HepG2 (cell line): Measurements from ENCODE around the gene ADARB1. TPM values are rescaled to one million over a fixed set of nuclear protein-coding genes. Genes with fewer than 3 reads are reported as not detected.

Experiments
- ATAC-seq: fragments of 200-7000 bp; cut with Tn5 transposase; 3 replicates; pipeline ENCODE4 v1.9.1; 2020; ENCODE audit warnings: mild to moderate bottlenecking, moderate library complexity
- BruUV-seq: library from RNA; stranded (reverse); fragments of 400-500 nt; replicated peaks from 2 replicates; lab custom pipeline; 2021; lab: Mats Ljungman, UMichigan
- CTCF ChIA-PET: fragments of 300-600 bp; formaldehyde crosslinking; extraction: SDS; loops from one replicate; lab custom pipeline; 2021; ENCODE audit warnings: low total read pairs, inconsistent platforms, low intra/inter-chr PET ratio; lab: Yijun Ruan, JAX
- POLR2A ChIA-PET: fragments of 350-600 bp; sonication (Branson Sonifier 250); formaldehyde crosslinking; loops from one replicate; lab custom pipeline; 2020; ENCODE audit warnings: antibody characterized with exemption, inconsistent platforms; lab: Yijun Ruan, JAX
- DNase-seq: peaks from one replicate; pipeline ENCODE4 v3.0.0-alpha.2; 2015; ENCODE audit warnings: low spot score
- FAIRE-seq: peaks from 3 replicates; lab custom pipeline; 2011; peaks lifted over from hg19 to GRCh38; lab: Jason Lieb, UNC
- H2AFZ ChIP-seq: one replicate; pipeline ENCODE4 v1.6.1; 2011; ENCODE audit warnings: low read length, inconsistent platforms
- H3K27ac ChIP-seq: fragments of 300-600 bp; 3 replicates; pipeline ENCODE4 v1.8.0; 2011; ENCODE audit warnings: mixed run types, mild to moderate bottlenecking, mixed read lengths, low read length, inconsistent platforms; ENCODE audit not compliant: insufficient read depth; ENCODE audit errors: extremely low read length
- H3K27me3 ChIP-seq, 2 experiments: fragments of 200-600 bp in 1 of 2; 2 replicates in 1 of 2; 3 replicates in 1 of 2; pipeline versions ENCODE4 v1.6.0 to v1.8.0; 2011; ENCODE audit warnings: low read length in 2 of 2, mild to moderate bottlenecking in 2 of 2, moderate library complexity in 2 of 2, inconsistent platforms in 1 of 2; ENCODE audit not compliant: insufficient read depth in 2 of 2, control insufficient read depth in 1 of 2
- H3K36me3 ChIP-seq, 2 experiments: fragments of 200-600 bp in 1 of 2; replicated peaks in 1 of 2; 2 replicates in 1 of 2; 3 replicates in 1 of 2; pipeline versions ENCODE4 v1.5.1 to v1.8.0; 2011; ENCODE audit warnings: low read length in 2 of 2, inconsistent platforms in 1 of 2; ENCODE audit not compliant: insufficient read depth in 2 of 2, control insufficient read depth in 1 of 2
- H3K4me1 ChIP-seq: 2 replicates; pipeline ENCODE4 v1.5.1; 2012; ENCODE audit warnings: low read length, inconsistent platforms; ENCODE audit not compliant: insufficient read depth
- H3K4me2 ChIP-seq: 2 replicates; pipeline ENCODE4 v1.6.0; 2011; ENCODE audit warnings: low read depth, low read length, inconsistent platforms
- H3K4me3 ChIP-seq, 3 experiments: fragments of 200-600 bp in 1 of 3; sonication (generic), shearing (Covaris generic) in 1 of 3; replicated peaks in 1 of 3; 2 replicates each; pipeline ENCODE4 v1.5.1; 2011 to 2016; ENCODE audit warnings: low read length in 3 of 3, inconsistent platforms in 2 of 3, low read depth in 2 of 3, mild to moderate bottlenecking in 2 of 3, control low read depth in 1 of 3, mixed read lengths in 1 of 3; ENCODE audit not compliant: insufficient read depth in 1 of 3
- H3K79me2 ChIP-seq: one replicate; pipeline ENCODE4 v1.6.1; 2011; ENCODE audit warnings: low read length, inconsistent platforms; ENCODE audit not compliant: insufficient read depth
- H3K9ac ChIP-seq: 2 replicates; pipeline ENCODE4 v1.6.0; 2011; ENCODE audit warnings: mild to moderate bottlenecking, low read depth, low read length, inconsistent platforms; ENCODE audit not compliant: insufficient read depth
- H3K9me3 ChIP-seq: 2 replicates; pipeline ENCODE4 v1.5.1; 2012; ENCODE audit warnings: mild to moderate bottlenecking, low read length
- H4K20me1 ChIP-seq: 2 replicates; pipeline ENCODE4 v1.6.0; 2011; ENCODE audit warnings: inconsistent platforms, mild to moderate bottlenecking, low read length, moderate library complexity; ENCODE audit not compliant: insufficient read depth
- HES4 ChIP-seq: sonication (generic); formaldehyde crosslinking; IDR thresholded peaks from 2 replicates; pipeline ENCODE4 v1.9.0; 2021; ENCODE audit warnings: mild to moderate bottlenecking, missing genetic modification reagents, borderline replicate concordance
- MXD4 ChIP-seq: IDR thresholded peaks from 2 replicates; pipeline ENCODE4 v1.6.1; 2016; ENCODE audit warnings: mild to moderate bottlenecking, missing biosample characterization, missing genetic modification reagents
- POLR2G ChIP-seq: fragments of 200-400 bp; formaldehyde crosslinking; IDR thresholded peaks from 2 replicates; pipeline ENCODE4 v1.6.1; 2018; ENCODE audit warnings: mild to moderate bottlenecking, low read depth, low read length, moderate library complexity
- SIN3A ChIP-seq: IDR thresholded peaks from 2 replicates; pipeline ENCODE4 v1.6.1; 2011; ENCODE audit warnings: low read depth, mild to moderate bottlenecking, control low read depth, low read length, borderline replicate concordance
- SNRNP70 ChIP-seq: fragments of 200-400 bp; formaldehyde crosslinking; IDR thresholded peaks from 2 replicates; pipeline ENCODE4 v1.6.1; 2017; ENCODE audit warnings: mild to moderate bottlenecking, low read depth, low read length, moderate library complexity
- ZFYVE20 ChIP-seq: sonication (generic); formaldehyde crosslinking; IDR thresholded peaks from 2 replicates; pipeline ENCODE4 v1.8.0; 2023; ENCODE audit warnings: low read depth, mild to moderate bottlenecking, moderate library complexity, missing genetic modification reagents, borderline replicate concordance
- ZNF567 ChIP-seq: sonication (generic); formaldehyde crosslinking; IDR thresholded peaks from 2 replicates; pipeline ENCODE4 v1.8.1; 2023; ENCODE audit warnings: mild to moderate bottlenecking, missing genetic modification reagents, borderline replicate concordance
- ZNF660 ChIP-seq: sonication (generic); formaldehyde crosslinking; IDR thresholded peaks from 2 replicates; pipeline ENCODE4 v1.5.1; 2020; ENCODE audit warnings: mild to moderate bottlenecking, low read depth, missing genetic modification reagents, borderline replicate concordance
- WGBS: methylation state at CpG from one replicate; pipeline ENCODE4 v1.1.6; 2017; ENCODE audit warnings: low lambda C conversion rate; 5-methylcytosine and 5-hydroxymethylcytosine counted together
- in situ Hi-C: cut with HindIII; loops from 2 replicates; pipeline ENCODE4 v1.10.0; 2017; ENCODE audit warnings: low pct_unique_long_range_greater_than_20kb; ENCODE audit not compliant: extremely low pct_ligation_motif_present
- intact Hi-C: fragments of 100-400 bp; cut with micrococcal nuclease; formaldehyde crosslinking; loops from one replicate; pipeline ENCODE4 v1.10.0; 2022; ENCODE audit not compliant: unreplicated experiment
- polyA plus RNA-seq, 8 experiments: library from polyadenylated mRNA; depleted of rRNA in 3 of 8; stranded (reverse) in 7 of 8; unstranded in 1 of 8; fragments of >200 nt; fragmentation: Illumina TruSeq in 4 of 8; extraction: Trizol in 4 of 8; gene quantifications; 2 replicates each; pipeline versions ENCODE4 v1.2.1 to v1.2.3, GENCODE V29; 2011 to 2016; ENCODE audit warnings: low read depth in 4 of 8, missing spikeins in 1 of 8, mixed read lengths in 1 of 8; ENCODE audit not compliant: insufficient read depth in 1 of 8
- total RNA-seq, 5 experiments: library from RNA; depleted of rRNA; stranded (reverse); fragments of >200 nt; fragmentation: Illumina TruSeq; extraction: Trizol; gene quantifications; 2 replicates each; pipeline ENCODE4 v1.2.3, GENCODE V29; 2016; ENCODE audit warnings: low read depth in 1 of 5
- TF ChIP-seq, protein P1 (sequence below): conservative IDR thresholded peaks from 2 replicates; pipeline ENCODE4 v1.6.1; 2018; ENCODE audit warnings: missing genetic modification reagents
- TF ChIP-seq, protein P2 (sequence below): sonication (generic); formaldehyde crosslinking; IDR thresholded peaks from 2 replicates; pipeline ENCODE4 v1.5.1; 2020; ENCODE audit warnings: missing genetic modification reagents, mild to moderate bottlenecking, borderline replicate concordance
- TF ChIP-seq, protein P3 (sequence below): sonication (generic); formaldehyde crosslinking; IDR thresholded peaks from 2 replicates; pipeline ENCODE4 v1.4.0; 2020; ENCODE audit warnings: missing genetic modification reagents, borderline replicate concordance
- TF ChIP-seq, protein P4 (sequence below): sonication (generic); formaldehyde crosslinking; IDR thresholded peaks from 2 replicates; pipeline ENCODE4 v1.4.0; 2020; ENCODE audit warnings: missing genetic modification reagents

ADARB1 gene
- total and polyA plus RNA-seq, 2 of the 13 experiments (the other 11 are each of a cell fraction or from before 2014, with no cell fraction given): 6.6 to 10.0 TPM

DNA sequence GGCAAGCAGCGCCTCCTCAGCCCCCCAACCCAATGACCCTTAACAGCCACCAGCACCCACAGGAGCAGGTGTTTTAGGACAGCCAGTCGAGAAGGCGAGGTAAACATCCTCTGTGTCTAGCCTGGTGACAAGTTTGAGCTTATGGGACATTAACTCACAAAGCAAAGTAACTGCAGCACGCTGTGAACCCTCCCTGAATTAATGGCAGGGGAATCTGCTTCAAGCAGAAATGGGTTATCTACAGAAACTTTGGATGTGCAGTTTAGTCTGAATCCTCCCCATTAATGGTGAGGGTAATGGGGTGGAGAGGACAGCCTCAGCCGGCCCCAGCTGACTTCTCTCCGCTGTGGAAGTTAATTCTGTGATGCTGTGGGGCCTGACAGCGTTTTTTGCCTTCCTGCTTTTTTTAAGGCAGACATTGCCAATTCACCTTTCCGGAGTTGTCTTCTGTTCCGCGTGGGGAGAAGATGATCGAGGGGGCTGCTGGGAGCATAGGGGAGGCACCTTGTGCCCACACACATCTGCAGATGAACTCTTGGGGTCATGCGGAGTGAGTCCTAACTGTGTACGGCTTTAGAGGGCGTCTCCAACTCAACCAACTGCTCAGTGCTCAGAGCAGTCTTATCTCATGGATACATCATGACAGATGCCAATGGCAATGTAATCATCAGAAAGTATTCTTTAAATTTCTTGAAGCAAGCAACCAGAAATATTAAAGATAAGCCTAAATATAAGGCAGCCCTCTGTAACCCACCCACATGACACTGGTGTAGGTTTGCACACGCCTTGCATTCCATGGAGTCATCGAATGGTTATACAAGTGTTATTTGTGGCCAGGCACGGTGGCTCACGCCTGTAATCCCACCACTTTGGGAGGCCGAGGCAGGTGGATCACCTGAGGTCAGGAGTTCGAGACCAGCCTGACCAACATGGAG, 172.3 kb downstream of the ADARB1 start:
- Histone ChIP-seq H3K79me2 (no peaks in the 10 kb centered on the region), H3K4me2 (no peak overlapping the region), H3K27ac (no peak overlapping the region), H2AFZ (no peak overlapping the region), H3K27me3 (peaks cover 3 to 45% of the 10 kb centered on the region in 2 experiments; a peak in 4 of 5 replicates), H3K9me3 (peaks cover 15% of the 10 kb centered on the region), H3K9ac (no peak overlapping the region), H3K4me3 (no peak overlapping the region), H3K4me1 (peaks cover 15% of the 10 kb centered on the region), H3K36me3 (no peaks in the 10 kb centered on the region), H4K20me1 (no peaks in the 10 kb centered on the region)
- ChIA-PET POLR2A (no interaction called here), CTCF (no interaction called here)
- in situ Hi-C loops: no loop called here
- ATAC-seq (no peak), DNase-seq (no peak), FAIRE-seq (no peak)
- intact Hi-C loops: no loop called here
- 36% methylated on average over 17 of the region's 20 CpGs for WGBS
- no TSS peak for BruUV-seq
- TF ChIP-seq ZNF660: no peak
- TF ChIP-seq, protein P1, sequence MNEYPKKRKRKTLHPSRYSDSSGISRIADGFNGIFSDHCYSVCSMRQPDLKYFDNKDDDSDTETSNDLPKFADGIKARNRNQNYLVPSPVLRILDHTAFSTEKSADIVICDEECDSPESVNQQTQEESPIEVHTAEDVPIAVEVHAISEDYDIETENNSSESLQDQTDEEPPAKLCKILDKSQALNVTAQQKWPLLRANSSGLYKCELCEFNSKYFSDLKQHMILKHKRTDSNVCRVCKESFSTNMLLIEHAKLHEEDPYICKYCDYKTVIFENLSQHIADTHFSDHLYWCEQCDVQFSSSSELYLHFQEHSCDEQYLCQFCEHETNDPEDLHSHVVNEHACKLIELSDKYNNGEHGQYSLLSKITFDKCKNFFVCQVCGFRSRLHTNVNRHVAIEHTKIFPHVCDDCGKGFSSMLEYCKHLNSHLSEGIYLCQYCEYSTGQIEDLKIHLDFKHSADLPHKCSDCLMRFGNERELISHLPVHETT: no peak
- no peak for TF ChIP-seq ZFYVE20 (CRISPR knock-in tag)
- no peak for TF ChIP-seq ZNF567 (CRISPR knock-in tag)
- TF ChIP-seq HES4 (CRISPR knock-in tag): no peak
- TF ChIP-seq SNRNP70: no peak
- TF ChIP-seq SIN3A: no peak
- no peak for TF ChIP-seq MXD4
- TF ChIP-seq, protein P2, sequence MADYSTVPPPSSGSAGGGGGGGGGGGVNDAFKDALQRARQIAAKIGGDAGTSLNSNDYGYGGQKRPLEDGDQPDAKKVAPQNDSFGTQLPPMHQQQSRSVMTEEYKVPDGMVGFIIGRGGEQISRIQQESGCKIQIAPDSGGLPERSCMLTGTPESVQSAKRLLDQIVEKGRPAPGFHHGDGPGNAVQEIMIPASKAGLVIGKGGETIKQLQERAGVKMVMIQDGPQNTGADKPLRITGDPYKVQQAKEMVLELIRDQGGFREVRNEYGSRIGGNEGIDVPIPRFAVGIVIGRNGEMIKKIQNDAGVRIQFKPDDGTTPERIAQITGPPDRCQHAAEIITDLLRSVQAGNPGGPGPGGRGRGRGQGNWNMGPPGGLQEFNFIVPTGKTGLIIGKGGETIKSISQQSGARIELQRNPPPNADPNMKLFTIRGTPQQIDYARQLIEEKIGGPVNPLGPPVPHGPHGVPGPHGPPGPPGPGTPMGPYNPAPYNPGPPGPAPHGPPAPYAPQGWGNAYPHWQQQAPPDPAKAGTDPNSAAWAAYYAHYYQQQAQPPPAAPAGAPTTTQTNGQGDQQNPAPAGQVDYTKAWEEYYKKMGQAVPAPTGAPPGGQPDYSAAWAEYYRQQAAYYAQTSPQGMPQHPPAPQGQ (CRISPR knock-in tag): no peak
- TF ChIP-seq, protein P3, sequence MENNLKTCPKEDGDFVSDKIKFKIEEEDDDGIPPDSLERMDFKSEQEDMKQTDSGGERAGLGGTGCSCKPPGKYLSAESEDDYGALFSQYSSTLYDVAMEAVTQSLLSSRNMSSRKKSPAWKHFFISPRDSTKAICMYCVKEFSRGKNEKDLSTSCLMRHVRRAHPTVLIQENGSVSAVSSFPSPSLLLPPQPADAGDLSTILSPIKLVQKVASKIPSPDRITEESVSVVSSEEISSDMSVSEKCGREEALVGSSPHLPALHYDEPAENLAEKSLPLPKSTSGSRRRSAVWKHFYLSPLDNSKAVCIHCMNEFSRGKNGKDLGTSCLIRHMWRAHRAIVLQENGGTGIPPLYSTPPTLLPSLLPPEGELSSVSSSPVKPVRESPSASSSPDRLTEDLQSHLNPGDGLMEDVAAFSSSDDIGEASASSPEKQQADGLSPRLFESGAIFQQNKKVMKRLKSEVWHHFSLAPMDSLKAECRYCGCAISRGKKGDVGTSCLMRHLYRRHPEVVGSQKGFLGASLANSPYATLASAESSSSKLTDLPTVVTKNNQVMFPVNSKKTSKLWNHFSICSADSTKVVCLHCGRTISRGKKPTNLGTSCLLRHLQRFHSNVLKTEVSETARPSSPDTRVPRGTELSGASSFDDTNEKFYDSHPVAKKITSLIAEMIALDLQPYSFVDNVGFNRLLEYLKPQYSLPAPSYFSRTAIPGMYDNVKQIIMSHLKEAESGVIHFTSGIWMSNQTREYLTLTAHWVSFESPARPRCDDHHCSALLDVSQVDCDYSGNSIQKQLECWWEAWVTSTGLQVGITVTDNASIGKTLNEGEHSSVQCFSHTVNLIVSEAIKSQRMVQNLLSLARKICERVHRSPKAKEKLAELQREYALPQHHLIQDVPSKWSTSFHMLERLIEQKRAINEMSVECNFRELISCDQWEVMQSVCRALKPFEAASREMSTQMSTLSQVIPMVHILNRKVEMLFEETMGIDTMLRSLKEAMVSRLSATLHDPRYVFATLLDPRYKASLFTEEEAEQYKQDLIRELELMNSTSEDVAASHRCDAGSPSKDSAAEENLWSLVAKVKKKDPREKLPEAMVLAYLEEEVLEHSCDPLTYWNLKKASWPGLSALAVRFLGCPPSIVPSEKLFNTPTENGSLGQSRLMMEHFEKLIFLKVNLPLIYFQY (CRISPR knock-in tag): no peak
- TF ChIP-seq, protein P4, sequence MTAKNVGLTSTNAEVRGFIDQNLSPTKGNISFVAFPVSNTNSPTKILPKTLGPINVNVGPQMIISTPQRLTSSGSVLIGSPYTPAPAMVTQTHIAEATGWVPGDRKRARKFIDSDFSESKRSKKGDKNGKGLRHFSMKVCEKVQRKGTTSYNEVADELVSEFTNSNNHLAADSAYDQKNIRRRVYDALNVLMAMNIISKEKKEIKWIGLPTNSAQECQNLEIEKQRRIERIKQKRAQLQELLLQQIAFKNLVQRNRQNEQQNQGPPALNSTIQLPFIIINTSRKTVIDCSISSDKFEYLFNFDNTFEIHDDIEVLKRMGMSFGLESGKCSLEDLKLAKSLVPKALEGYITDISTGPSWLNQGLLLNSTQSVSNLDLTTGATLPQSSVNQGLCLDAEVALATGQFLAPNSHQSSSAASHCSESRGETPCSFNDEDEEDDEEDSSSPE (CRISPR knock-in tag): no peak
- TF ChIP-seq POLR2G: no peak
